Mesenchymal stem cell (in vitro differentiated cells and primary cell): ENCODE results near the gene INPP4A.
A peak's percentile ranks its signal among the peaks of the same experiment; 100 is the strongest.

Experiments used
- DNase-seq: peaks from one replicate; pipeline ENCODE4 v3.0.0-alpha.2; 2013
- H2AFZ ChIP-seq: one replicate; pipeline ENCODE4 v1.6.1; 2013; ENCODE audit warnings: low read depth, mild to moderate bottlenecking, control low read depth, inconsistent platforms, low read length, moderate library complexity
- H2AK5ac ChIP-seq: 2 replicates; pipeline ENCODE4 v1.6.1; 2013; ENCODE audit warnings: low read length, moderate library complexity, mild to moderate bottlenecking, inconsistent platforms; ENCODE audit not compliant: severe bottlenecking
- H2BK120ac ChIP-seq: one replicate; pipeline ENCODE4 v1.6.1; 2013; ENCODE audit warnings: low read depth, mild to moderate bottlenecking, inconsistent platforms, low read length, moderate library complexity
- H2BK12ac ChIP-seq, 2 experiments: one replicate each; pipeline ENCODE4 v1.6.1; 2013; ENCODE audit warnings: inconsistent platforms in 2 of 2, low read length in 2 of 2, mild to moderate bottlenecking in 2 of 2, moderate library complexity in 2 of 2, control low read depth in 1 of 2
- H2BK15ac ChIP-seq: one replicate; pipeline ENCODE4 v1.6.1; 2013; ENCODE audit warnings: mild to moderate bottlenecking, low read depth, inconsistent platforms; ENCODE audit not compliant: poor library complexity, severe bottlenecking
- H2BK5ac ChIP-seq: 2 replicates; pipeline ENCODE4 v1.6.1; 2013; ENCODE audit warnings: low read depth, mild to moderate bottlenecking, low read length, control low read depth, inconsistent platforms; ENCODE audit not compliant: poor library complexity, severe bottlenecking
- H3K14ac ChIP-seq, 2 experiments: one replicate each; pipeline ENCODE4 v1.6.1; 2013; ENCODE audit warnings: inconsistent platforms in 2 of 2, low read length in 2 of 2, control low read depth in 1 of 2, mild to moderate bottlenecking in 1 of 2, moderate library complexity in 1 of 2
- H3K18ac ChIP-seq, 2 experiments: one replicate each; pipeline ENCODE4 v1.6.1; 2013; ENCODE audit warnings: inconsistent platforms in 2 of 2, low read length in 2 of 2, control low read depth in 1 of 2, low read depth in 1 of 2, mild to moderate bottlenecking in 1 of 2
- H3K23ac ChIP-seq, 2 experiments: one replicate each; pipeline ENCODE4 v1.6.1; 2013; ENCODE audit warnings: inconsistent platforms in 2 of 2, low read length in 2 of 2, mild to moderate bottlenecking in 2 of 2, moderate library complexity in 2 of 2, control low read depth in 1 of 2
- H3K27ac ChIP-seq: 2 replicates; pipeline ENCODE4 v1.5.1; 2013; ENCODE audit warnings: mild to moderate bottlenecking, moderate library complexity, low read length, control low read depth, inconsistent platforms; ENCODE audit not compliant: poor library complexity, severe bottlenecking
- H3K27me3 ChIP-seq, 2 experiments: 2 replicates each; pipeline versions ENCODE4 v1.6.1 to v1.7.0; 2013; ENCODE audit warnings: low read length in 2 of 2, mild to moderate bottlenecking in 2 of 2, moderate library complexity in 2 of 2, control low read depth in 1 of 2, inconsistent platforms in 1 of 2; ENCODE audit not compliant: control insufficient read depth in 1 of 2, insufficient read depth in 1 of 2
- H3K36me3 ChIP-seq, 2 experiments: 2 replicates each; pipeline versions ENCODE4 v1.6.1 to v1.7.0; 2013; ENCODE audit warnings: low read length in 2 of 2, control low read depth in 1 of 2, inconsistent platforms in 1 of 2, low read depth in 1 of 2, mild to moderate bottlenecking in 1 of 2; ENCODE audit not compliant: insufficient read depth in 2 of 2, control insufficient read depth in 1 of 2
- H3K4ac ChIP-seq, 2 experiments: one replicate each; pipeline ENCODE4 v1.6.1; 2013; ENCODE audit warnings: inconsistent platforms in 2 of 2, low read length in 2 of 2, mild to moderate bottlenecking in 2 of 2, moderate library complexity in 2 of 2, control low read depth in 1 of 2, low read depth in 1 of 2
- H3K4me1 ChIP-seq: 2 replicates; pipeline ENCODE4 v1.6.1; 2013; ENCODE audit warnings: low read depth, low read length, control low read depth; ENCODE audit not compliant: control insufficient read depth, insufficient read depth
- H3K4me2 ChIP-seq: 2 replicates; pipeline ENCODE4 v1.6.1; 2013; ENCODE audit warnings: low read length, mild to moderate bottlenecking, inconsistent platforms; ENCODE audit not compliant: poor library complexity, severe bottlenecking
- H3K4me3 ChIP-seq, 2 experiments: 2 replicates each; pipeline versions ENCODE4 v1.5.1 to v1.7.0; 2013; ENCODE audit warnings: low read length in 2 of 2, mild to moderate bottlenecking in 2 of 2, control low read depth in 1 of 2, low read depth in 1 of 2; ENCODE audit not compliant: insufficient read depth in 1 of 2
- H3K79me1 ChIP-seq: replicated peaks from 2 replicates; pipeline ENCODE4 v1.6.1; 2013; ENCODE audit warnings: mild to moderate bottlenecking, control low read depth, low read length, inconsistent platforms; ENCODE audit not compliant: poor library complexity, severe bottlenecking
- H3K9ac ChIP-seq: 2 replicates; pipeline ENCODE4 v1.7.0; 2013; ENCODE audit warnings: mild to moderate bottlenecking, low read length, moderate library complexity
- H3K9me3 ChIP-seq: 2 replicates; pipeline ENCODE4 v1.7.0; 2013; ENCODE audit warnings: mild to moderate bottlenecking, low read length; ENCODE audit not compliant: control insufficient read depth
- H4K8ac ChIP-seq: one replicate; pipeline ENCODE4 v1.6.1; 2013; ENCODE audit warnings: inconsistent platforms, mild to moderate bottlenecking, low read length, moderate library complexity
- H4K91ac ChIP-seq: one replicate; pipeline ENCODE4 v1.6.1; 2013; ENCODE audit warnings: mild to moderate bottlenecking, low read length, inconsistent platforms
- WGBS: methylation state at CpG from one replicate; pipeline ENCODE4 v1.1.7; 2013; ENCODE audit warnings: mixed read lengths; 5-methylcytosine and 5-hydroxymethylcytosine counted together

INPP4A gene

GRCh38 chr2:98478907-98479306 is 34.2 kb downstream of the INPP4A start:
- H2BK12ac ChIP-seq = no peak overlapping the region
- WGBS = 99% methylated on average over 3 of the region's 4 CpGs
- no peaks in the 10 kb centered on the region for H3K36me3 ChIP-seq
- no peak for DNase-seq
- H3K79me1 ChIP-seq = peaks cover 59% of the 10 kb centered on the region
- H2BK15ac ChIP-seq = no peak overlapping the region
- no peak overlapping the region for H2AFZ ChIP-seq
- H3K9ac ChIP-seq = no peak overlapping the region
- no peak overlapping the region for H3K4me3 ChIP-seq
- no peak overlapping the region for H3K18ac ChIP-seq
- H2BK120ac ChIP-seq = no peak overlapping the region
- no peak overlapping the region for H3K4me2 ChIP-seq
- no peak overlapping the region for H2AK5ac ChIP-seq
- no peak overlapping the region for H2BK5ac ChIP-seq
- H3K27me3 ChIP-seq = peaks cover 0 to 2% of the 10 kb centered on the region in 2 experiments
- no peak overlapping the region for H3K27ac ChIP-seq
- no peak overlapping the region for H4K8ac ChIP-seq
- no peak overlapping the region for H3K14ac ChIP-seq
- no peak overlapping the region for H3K23ac ChIP-seq
- no peaks in the 10 kb centered on the region for H3K9me3 ChIP-seq
- H3K4ac ChIP-seq = no peak overlapping the region
- H4K91ac ChIP-seq = no peak overlapping the region
- H3K4me1 ChIP-seq = peaks cover 15% of the 10 kb centered on the region

- no peak overlapping the region for H3K4me3 ChIP-seq
- H3K9ac ChIP-seq = peak overlapping the region; percentile 35
- no peak overlapping the region for H3K4me2 ChIP-seq
- no peak overlapping the region for H2BK12ac ChIP-seq
- H3K4ac ChIP-seq = no peak overlapping the region
- H3K27me3 ChIP-seq = peaks cover 0 to 2% of the 10 kb centered on the region in 2 experiments
- H3K36me3 ChIP-seq = no peaks in the 10 kb centered on the region
- DNase-seq = no peak
- no peak overlapping the region for H4K8ac ChIP-seq
- no peak overlapping the region for H2AFZ ChIP-seq
- no peak overlapping the region for H2BK5ac ChIP-seq
- no peak overlapping the region for H3K18ac ChIP-seq
- no peak overlapping the region for H2BK15ac ChIP-seq
- H3K79me1 ChIP-seq = peaks cover 60% of the 10 kb centered on the region
- H3K23ac ChIP-seq = no peak overlapping the region
- no peak overlapping the region for H2AK5ac ChIP-seq
- WGBS = 87% methylated on average over 4 of the region's 4 CpGs
- no peaks in the 10 kb centered on the region for H3K9me3 ChIP-seq
- peaks cover 19% of the 10 kb centered on the region for H3K4me1 ChIP-seq
- H3K14ac ChIP-seq = no peak overlapping the region
- H2BK120ac ChIP-seq = no peak overlapping the region
- no peak overlapping the region for H3K27ac ChIP-seq
- H4K91ac ChIP-seq = no peak overlapping the region
These were observed 34.7 kb downstream of the INPP4A start for GRCh38 chr2:98479371-98479770.

- no peak overlapping the region for H4K91ac ChIP-seq
- no peak overlapping the region for H2BK5ac ChIP-seq
- H3K36me3 ChIP-seq = no peaks in the 10 kb centered on the region
- H2BK12ac ChIP-seq = no peak overlapping the region
- H3K27me3 ChIP-seq = peaks cover 0 to 2% of the 10 kb centered on the region in 2 experiments
- no peaks in the 10 kb centered on the region for H3K9me3 ChIP-seq
- peaks cover 60% of the 10 kb centered on the region for H3K79me1 ChIP-seq
- no peak overlapping the region for H3K18ac ChIP-seq
- H3K9ac ChIP-seq = peak overlapping the region; percentile 35
- H3K27ac ChIP-seq = no peak overlapping the region
- peak; percentile 42 for DNase-seq
- WGBS = 56% methylated on average over 4 of the region's 4 CpGs
- H3K4me1 ChIP-seq = peaks cover 19% of the 10 kb centered on the region
- no peak overlapping the region for H3K4ac ChIP-seq
- H3K23ac ChIP-seq = no peak overlapping the region
- no peak overlapping the region for H3K14ac ChIP-seq
- no peak overlapping the region for H2AFZ ChIP-seq
- no peak overlapping the region for H2BK15ac ChIP-seq
- no peak overlapping the region for H3K4me2 ChIP-seq
- no peak overlapping the region for H4K8ac ChIP-seq
- no peak overlapping the region for H2AK5ac ChIP-seq
- H3K4me3 ChIP-seq = no peak overlapping the region
- H2BK120ac ChIP-seq = no peak overlapping the region
These were observed 35.4 kb downstream of the INPP4A start for GRCh38 chr2:98479959-98480524.

- Histone ChIP-seq H3K18ac (no peak overlapping the region), H3K27ac (no peak overlapping the region), H3K4me2 (no peak overlapping the region), H2AK5ac (no peak overlapping the region), H2BK120ac (no peak overlapping the region), H3K79me1 (peaks cover 61% of the 10 kb centered on the region), H2BK15ac (no peak overlapping the region), H3K14ac (no peak overlapping the region), H4K91ac (peak overlapping the region; percentile 8), H3K4me1 (peaks cover 19% of the 10 kb centered on the region), H2AFZ (no peak overlapping the region), H3K23ac (no peak overlapping the region), H3K27me3 (peaks cover 0 to 2% of the 10 kb centered on the region in 2 experiments), H4K8ac (peak overlapping the region; percentile 7), H3K9ac (no peak overlapping the region), H3K36me3 (no peaks in the 10 kb centered on the region), H3K4me3 (no peak overlapping the region), H3K4ac (no peak overlapping the region), H2BK12ac (no peak overlapping the region), H2BK5ac (no peak overlapping the region), H3K9me3 (no peaks in the 10 kb centered on the region)
- no peak for DNase-seq
- WGBS = 93% methylated on average over 9 of the region's 9 CpGs
These were observed 35.9 kb downstream of the INPP4A start for GRCh38 chr2:98480598-98480997.
